H9 (cell line): ENCODE results near the gene CREB3L2. TPM values are rescaled to one million over a fixed set of nuclear protein-coding genes. Genes with fewer than 3 reads are reported as not detected.

Source experiments
- DNase-seq: peaks from one replicate; pipeline ENCODE4 v3.0.0-alpha.2; 2017
- H2AFZ ChIP-seq: one replicate; pipeline ENCODE4 v1.6.1; 2013; ENCODE audit warnings: mild to moderate bottlenecking, low read length, control low read depth, moderate library complexity
- H2AK5ac ChIP-seq: 2 replicates; pipeline ENCODE4 v1.6.1; 2013; ENCODE audit warnings: low read length, control low read depth, mixed read lengths; ENCODE audit not compliant: insufficient read length
- H2BK120ac ChIP-seq: one replicate; pipeline ENCODE4 v1.6.1; 2013; ENCODE audit warnings: low read depth, mild to moderate bottlenecking, low read length, control low read depth, inconsistent platforms; ENCODE audit not compliant: poor library complexity, severe bottlenecking
- H2BK12ac ChIP-seq: 2 replicates; pipeline ENCODE4 v1.6.1; 2013; ENCODE audit warnings: low read length, control low read depth, mixed read lengths, low read depth; ENCODE audit not compliant: insufficient read length
- H2BK15ac ChIP-seq: 2 replicates; pipeline ENCODE4 v1.6.1; 2013; ENCODE audit warnings: low read depth, low read length, control low read depth
- H2BK20ac ChIP-seq: one replicate; pipeline ENCODE4 v1.6.1; 2013; ENCODE audit warnings: low read depth, mild to moderate bottlenecking, low read length, control low read depth, inconsistent platforms; ENCODE audit not compliant: poor library complexity, severe bottlenecking
- H2BK5ac ChIP-seq: 2 replicates; pipeline ENCODE4 v1.6.1; 2013; ENCODE audit warnings: low read length, control low read depth, mixed read lengths; ENCODE audit not compliant: insufficient read length
- H3K14ac ChIP-seq: 2 replicates; pipeline ENCODE4 v1.6.1; 2013; ENCODE audit warnings: low read length, control low read depth; ENCODE audit not compliant: insufficient read depth
- H3K18ac ChIP-seq: 2 replicates; pipeline ENCODE4 v1.6.1; 2013; ENCODE audit warnings: low read depth, mild to moderate bottlenecking, mixed read lengths, low read length, control low read depth; ENCODE audit not compliant: insufficient read length
- H3K23ac ChIP-seq: 2 replicates; pipeline ENCODE4 v1.6.1; 2013; ENCODE audit warnings: low read length, control low read depth, mixed read lengths, low read depth; ENCODE audit not compliant: insufficient read length
- H3K23me2 ChIP-seq: 2 replicates; pipeline ENCODE4 v1.6.1; 2013; ENCODE audit warnings: low read depth, mild to moderate bottlenecking, mixed read lengths, low read length, control low read depth; ENCODE audit not compliant: insufficient read length, poor library complexity, severe bottlenecking
- H3K27ac ChIP-seq: 2 replicates; pipeline ENCODE4 v1.5.1; 2013; ENCODE audit warnings: low read length, control low read depth, mixed read lengths, low read depth; ENCODE audit not compliant: insufficient read length
- H3K27me3 ChIP-seq: 2 replicates; pipeline ENCODE4 v1.6.1; 2013; ENCODE audit warnings: low read length, control low read depth, inconsistent platforms; ENCODE audit not compliant: insufficient read depth
- H3K4ac ChIP-seq: 2 replicates; pipeline ENCODE4 v1.6.1; 2013; ENCODE audit warnings: low read depth, mild to moderate bottlenecking, control low read depth, inconsistent platforms, low read length, moderate library complexity
- H3K4me1 ChIP-seq: 2 replicates; pipeline ENCODE4 v1.6.1; 2013; ENCODE audit warnings: low read length, control low read depth, inconsistent platforms; ENCODE audit not compliant: insufficient read depth
- H3K4me2 ChIP-seq: 2 replicates; pipeline ENCODE4 v1.6.1; 2013; ENCODE audit warnings: low read length, control low read depth, mixed read lengths; ENCODE audit not compliant: insufficient read length, insufficient read depth
- H3K56ac ChIP-seq: 2 replicates; pipeline ENCODE4 v1.6.1; 2013; ENCODE audit warnings: low read depth, mild to moderate bottlenecking, mixed read lengths, low read length, control low read depth; ENCODE audit not compliant: insufficient read length
- H3K79me1 ChIP-seq: 2 replicates; pipeline ENCODE4 v1.6.1; 2013; ENCODE audit warnings: low read depth, mild to moderate bottlenecking, moderate library complexity, low read length, control low read depth, inconsistent platforms; ENCODE audit not compliant: insufficient read depth, poor library complexity, severe bottlenecking
- H3K79me2 ChIP-seq: 2 replicates; pipeline ENCODE4 v1.6.1; 2013; ENCODE audit warnings: low read length, control low read depth, inconsistent platforms; ENCODE audit not compliant: insufficient read depth
- H3K9ac ChIP-seq: 2 replicates; pipeline ENCODE4 v1.6.1; 2013; ENCODE audit warnings: low read length, control low read depth, mixed read lengths; ENCODE audit not compliant: insufficient read length; ENCODE audit errors: extremely low read depth
- H3K9me3 ChIP-seq: one replicate; pipeline ENCODE4 v1.6.1; 2013; ENCODE audit warnings: low read depth, low read length, inconsistent platforms; ENCODE audit not compliant: control insufficient read depth
- H3T11ph ChIP-seq: one replicate; pipeline ENCODE4 v1.6.1; 2013; ENCODE audit warnings: mild to moderate bottlenecking, low read length, control low read depth, inconsistent platforms
- H4K20me1 ChIP-seq: one replicate; pipeline ENCODE4 v1.6.1; 2013; ENCODE audit not compliant: control insufficient read depth, insufficient read length, insufficient read depth
- H4K5ac ChIP-seq: 2 replicates; pipeline ENCODE4 v1.6.1; 2013; ENCODE audit warnings: low read depth, mild to moderate bottlenecking, mixed read lengths, low read length, control low read depth; ENCODE audit not compliant: insufficient read length
- H4K8ac ChIP-seq: replicated peaks from 2 replicates; pipeline ENCODE4 v1.6.1; 2013; ENCODE audit warnings: low read length, control low read depth, mixed read lengths, low read depth; ENCODE audit not compliant: insufficient read length
- H4K91ac ChIP-seq: 2 replicates; pipeline ENCODE4 v1.6.1; 2013; ENCODE audit warnings: low read depth, mild to moderate bottlenecking, moderate library complexity, mixed read lengths, low read length, control low read depth; ENCODE audit not compliant: insufficient read length
- H3K27ac Mint-ChIP-seq, 3 experiments: 2 replicates in 2 of 3; 3 replicates in 1 of 3; pipeline ENCODE4 v1.8.0; 2020 to 2021; ENCODE audit warnings: mixed read lengths in 3 of 3, mild to moderate bottlenecking in 1 of 3, moderate library complexity in 1 of 3
- H3K27me3 Mint-ChIP-seq: 2 replicates; pipeline ENCODE4 v1.8.0; 2021; ENCODE audit warnings: low read depth, mild to moderate bottlenecking, moderate library complexity, mixed read lengths
- H3K36me3 Mint-ChIP-seq, 3 experiments: 2 replicates in 2 of 3; 3 replicates in 1 of 3; pipeline ENCODE4 v1.8.0; 2020 to 2021; ENCODE audit warnings: low read depth in 3 of 3, mixed read lengths in 3 of 3; ENCODE audit not compliant: insufficient read depth in 1 of 3
- H3K4me1 Mint-ChIP-seq, 2 experiments: 2 replicates each; pipeline ENCODE4 v1.8.0; 2020; ENCODE audit warnings: mixed read lengths in 2 of 2
- H3K4me3 Mint-ChIP-seq, 2 experiments: 2 replicates in 1 of 2; 3 replicates in 1 of 2; pipeline ENCODE4 v1.8.0; 2020 to 2021; ENCODE audit warnings: mild to moderate bottlenecking in 2 of 2, mixed read lengths in 2 of 2, moderate library complexity in 1 of 2
- H3K9me3 Mint-ChIP-seq, 2 experiments: 2 replicates in 1 of 2; 3 replicates in 1 of 2; pipeline ENCODE4 v1.8.0; 2020; ENCODE audit warnings: mild to moderate bottlenecking in 2 of 2, mixed read lengths in 2 of 2, moderate library complexity in 1 of 2
- CTCF ChIP-seq: fragments of 200-600 bp; sonication (generic); conservative IDR thresholded peaks from 3 replicates; pipeline ENCODE4 v1.8.0; 2021; ENCODE audit warnings: antibody characterized with exemption, mild to moderate bottlenecking
- WGBS: extraction: QIAGEN DNeasy Blood & Tissue Kit; methylation state at CpG from one replicate; pipeline ENCODE4 v1.1.7; 2013; ENCODE audit warnings: missing lambda C conversion rate, low lambda C conversion rate, mixed read lengths; ENCODE audit not compliant: insufficient read length; ENCODE audit errors: extremely low coverage; 5-methylcytosine and 5-hydroxymethylcytosine counted together
- total RNA-seq: library from RNA; stranded (reverse); gene quantifications from 2 replicates; pipeline ENCODE4 v1.2.1, GENCODE V29; 2021

CREB3L2 gene
- total RNA-seq, 1 experiment from 2014 or later = 60.7 TPM

- Mint-ChIP-seq H3K27ac (no peak overlapping the region), H3K9me3 (peaks cover 11 to 12% of the 10 kb centered on the region in 2 experiments; a peak in 4 of 5 replicates), H3K4me1 (peaks cover 3 to 7% of the 10 kb centered on the region in 2 experiments; a peak in 1 of 4 replicates), H3K27me3 (no peaks in the 10 kb centered on the region), H3K4me3 (no peak overlapping the region), H3K36me3 (peaks cover 5 to 16% (median 13%) of the 10 kb centered on the region in 3 experiments; a peak in 6 of 7 replicates)
- Histone ChIP-seq H3K4me1 (no peaks in the 10 kb centered on the region), H3K9me3 (no peaks in the 10 kb centered on the region), H2AK5ac (no peak overlapping the region), H3K4me2 (no peak overlapping the region), H3K23ac (no peak overlapping the region), H2BK20ac (no peak overlapping the region), H3K56ac (no peak overlapping the region), H2BK5ac (no peak overlapping the region), H3K79me1 (no peaks in the 10 kb centered on the region), H4K20me1 (no peaks in the 10 kb centered on the region), H2BK15ac (no peak overlapping the region), H4K8ac (no peak overlapping the region), H3K79me2 (no peaks in the 10 kb centered on the region), H3K18ac (no peak overlapping the region), H2BK120ac (no peak overlapping the region), H3T11ph (no peak overlapping the region), H2AFZ (no peak overlapping the region), H4K91ac (no peak overlapping the region), H3K9ac (no peak overlapping the region), H2BK12ac (no peak overlapping the region), H3K27me3 (no peaks in the 10 kb centered on the region), H3K4ac (no peak overlapping the region), H3K23me2 (no peaks in the 10 kb centered on the region), H3K14ac (no peak overlapping the region), H4K5ac (no peak overlapping the region), H3K27ac (no peak overlapping the region)
- no CpG with 5 or more reads among the region's 3 CpGs for WGBS
- no peak for TF ChIP-seq CTCF
- DNase-seq = no peak
Observed at GRCh38 chr7:138047907-138048306, 46.0 kb upstream of the CREB3L2 start.
